GM12873 (cell line): ENCODE data around the gene POU5F1.
A peak's percentile ranks its signal among the peaks of the same experiment; 100 is the strongest.

Experiments used
- CTCF ChIP-seq: IDR thresholded peaks from 2 replicates; pipeline ENCODE4 v1.5.1; 2012; ENCODE audit warnings: low read depth, mild to moderate bottlenecking, moderate library complexity, low read length, control low read depth; ENCODE audit not compliant: insufficient read depth; ENCODE audit errors: missing control alignments

The POU5F1 gene

DNA sequence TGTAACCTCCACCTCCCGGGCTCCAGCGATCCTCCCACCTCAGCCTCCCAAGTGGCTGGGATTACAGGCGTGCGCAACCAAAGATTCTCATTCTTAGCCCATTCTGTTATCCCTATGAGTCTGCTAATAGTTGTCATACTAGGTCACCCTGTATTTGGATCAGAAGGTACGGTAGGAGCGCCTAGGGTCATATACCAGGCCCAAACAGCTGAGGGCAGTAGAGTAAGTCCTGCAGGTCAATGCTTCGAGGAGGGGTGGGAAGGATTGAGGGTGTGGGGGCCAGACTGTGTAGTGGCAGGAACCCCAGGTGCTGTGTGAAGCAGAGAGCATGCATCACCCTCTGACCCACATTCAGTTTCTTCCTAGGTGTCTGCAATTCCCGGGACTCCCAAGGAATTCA lies 22.7 kb upstream of the POU5F1 start:
- TF ChIP-seq CTCF: peak; percentile 17

DNA sequence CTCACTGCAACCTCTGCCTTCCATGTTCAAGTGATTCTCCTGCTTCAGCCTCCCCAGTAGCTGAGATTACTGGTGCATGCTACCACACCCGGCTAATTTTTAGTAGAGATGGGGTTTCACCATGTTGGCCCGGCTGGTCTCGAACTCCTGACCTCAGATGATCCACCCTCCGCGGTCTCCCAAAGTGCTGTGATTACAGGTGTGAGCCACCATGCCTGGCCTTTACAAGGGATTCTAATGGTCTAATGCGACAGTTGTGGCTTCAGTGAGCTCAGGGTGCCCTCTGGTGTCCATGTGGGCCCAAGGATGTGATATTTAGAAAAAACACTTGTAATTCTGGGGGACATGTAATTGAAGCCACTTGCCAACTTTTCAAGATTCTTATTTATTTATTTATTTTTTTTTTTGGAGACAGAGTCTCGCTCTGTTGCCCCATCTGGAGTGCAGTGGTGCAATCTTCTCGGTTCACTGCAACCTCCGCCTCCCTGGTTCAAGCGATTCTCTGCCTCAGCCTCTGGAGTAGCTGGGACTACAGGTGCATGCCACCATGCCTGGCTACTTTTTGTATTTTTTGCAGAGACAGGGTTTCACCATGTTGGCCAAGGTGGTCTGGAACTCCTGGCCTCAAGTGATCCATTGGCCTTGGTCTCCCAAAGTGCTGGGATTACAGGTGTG lies 22.1 kb upstream of the POU5F1 start:
- peak; percentile 69 for TF ChIP-seq CTCF

DNA sequence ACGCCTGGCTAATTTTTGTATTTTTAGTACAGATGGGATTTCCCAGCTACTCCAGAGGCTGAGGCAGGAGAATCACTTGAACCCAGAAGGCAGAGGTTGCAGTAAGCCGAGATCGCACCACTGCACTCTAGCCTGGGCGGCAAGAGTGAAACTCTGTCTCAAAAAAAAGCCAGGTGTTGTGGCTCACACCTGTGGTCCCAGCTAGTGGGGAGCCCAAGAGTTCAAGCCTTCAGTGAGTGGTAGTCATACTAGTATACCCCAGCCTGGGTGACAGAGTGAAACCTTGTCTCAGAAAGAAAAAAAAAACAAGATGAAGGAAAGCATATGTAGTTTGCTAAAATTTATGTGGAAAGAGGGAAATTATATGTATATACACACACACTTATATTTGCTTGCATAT lies 20.0 kb upstream of the POU5F1 start:
- TF ChIP-seq CTCF: no peak

GRCh38 chr6:31187780-31188194 lies 17.3 kb upstream of the POU5F1 start:
- no peak for TF ChIP-seq CTCF

DNA sequence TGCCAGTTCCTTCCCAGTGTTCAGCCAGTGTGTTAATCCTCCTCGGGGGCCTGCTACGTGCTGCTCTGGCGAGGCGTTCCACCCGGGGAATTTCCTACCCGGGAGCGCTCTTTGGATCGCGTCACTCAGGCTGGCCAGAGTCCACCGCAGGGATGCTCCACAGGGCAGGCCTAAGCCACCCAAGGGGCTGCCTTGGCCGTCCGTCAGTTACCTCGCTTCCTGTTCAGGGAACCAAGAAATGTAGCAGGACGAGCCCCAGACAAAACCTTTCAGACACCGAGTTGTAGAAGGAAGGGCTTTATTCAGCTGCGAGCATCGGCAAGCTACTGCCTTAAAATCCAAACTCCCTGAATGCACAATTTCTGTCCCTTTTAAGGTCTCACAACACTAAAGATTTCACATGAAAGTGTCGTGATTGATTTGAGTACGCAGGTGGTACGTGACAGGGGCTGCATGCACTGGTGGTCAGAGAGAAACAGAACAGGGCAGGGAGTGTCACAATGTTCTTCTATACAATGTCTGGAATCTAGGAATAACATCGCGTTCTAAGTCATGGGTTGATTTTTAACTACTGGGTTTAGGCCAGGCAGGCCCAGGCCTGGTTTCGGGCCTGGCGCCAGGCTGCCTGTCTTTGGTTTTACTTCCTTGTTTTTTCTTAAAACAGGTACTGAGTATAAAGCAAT lies 15.7 kb upstream of the POU5F1 start:
- TF ChIP-seq CTCF: no peak

DNA sequence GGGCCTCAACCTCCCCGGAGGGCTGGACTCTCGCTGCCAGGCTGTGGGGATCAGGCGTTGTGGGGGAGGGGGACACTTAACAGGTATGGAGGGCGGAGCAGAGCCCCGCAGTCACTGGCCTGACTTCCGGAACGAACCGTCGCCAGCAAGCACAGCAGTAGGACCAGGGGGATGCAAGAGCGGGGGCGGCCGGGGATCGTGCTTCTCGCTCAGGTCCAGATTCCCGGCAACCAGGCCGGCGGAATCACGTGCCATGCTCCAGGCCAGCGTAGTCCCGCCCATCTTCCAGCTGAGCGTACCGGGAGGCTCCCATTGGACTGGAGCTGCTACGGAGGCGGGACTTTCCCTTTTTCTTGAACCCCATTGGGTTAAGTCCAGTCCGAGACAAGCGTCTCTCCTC lies 10.0 kb upstream of the POU5F1 start:
- no peak for TF ChIP-seq CTCF

DNA sequence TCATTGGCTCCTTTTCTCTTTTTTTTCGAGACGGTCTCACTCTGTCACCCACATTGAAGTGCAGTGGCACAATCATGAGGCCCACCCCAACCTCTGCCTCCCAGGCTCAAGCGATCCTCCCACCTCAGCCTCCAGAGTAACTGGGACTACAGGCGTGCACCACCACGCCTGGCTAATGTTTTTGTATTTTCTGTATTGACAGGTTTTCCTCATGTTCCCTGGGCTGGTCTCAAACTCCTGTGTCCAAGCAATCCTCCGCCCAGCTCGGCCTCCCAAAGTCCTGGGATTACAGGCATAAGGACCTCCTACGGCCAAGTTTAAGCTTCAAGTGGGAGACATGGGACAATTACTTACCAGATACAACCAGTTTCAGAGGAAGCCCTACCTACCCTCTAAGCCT lies 9.4 kb upstream of the POU5F1 start:
- TF ChIP-seq CTCF: no peak
